Measurements from ENCODE around the gene RASGRF2.

DNA sequence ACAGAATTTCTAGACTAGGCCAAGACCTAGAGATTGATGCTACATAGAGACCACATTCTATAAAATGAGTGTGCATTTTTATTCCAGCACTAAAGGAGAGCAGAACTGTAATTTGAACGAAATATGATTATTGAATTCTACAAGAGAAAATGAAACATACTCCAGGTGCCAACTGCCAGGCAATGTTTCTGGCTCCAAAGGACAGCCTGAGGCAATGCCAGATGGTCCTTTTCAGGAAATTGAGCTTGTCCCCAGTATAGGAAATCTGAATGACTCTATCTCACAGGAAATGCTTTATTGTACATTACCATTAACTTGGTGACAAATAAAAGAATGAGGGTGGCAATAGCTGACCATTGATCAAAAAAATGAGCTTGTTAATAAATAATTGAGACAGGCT, 28.8 kb upstream of the RASGRF2 start:
- TF ChIP-seq, protein P1, sequence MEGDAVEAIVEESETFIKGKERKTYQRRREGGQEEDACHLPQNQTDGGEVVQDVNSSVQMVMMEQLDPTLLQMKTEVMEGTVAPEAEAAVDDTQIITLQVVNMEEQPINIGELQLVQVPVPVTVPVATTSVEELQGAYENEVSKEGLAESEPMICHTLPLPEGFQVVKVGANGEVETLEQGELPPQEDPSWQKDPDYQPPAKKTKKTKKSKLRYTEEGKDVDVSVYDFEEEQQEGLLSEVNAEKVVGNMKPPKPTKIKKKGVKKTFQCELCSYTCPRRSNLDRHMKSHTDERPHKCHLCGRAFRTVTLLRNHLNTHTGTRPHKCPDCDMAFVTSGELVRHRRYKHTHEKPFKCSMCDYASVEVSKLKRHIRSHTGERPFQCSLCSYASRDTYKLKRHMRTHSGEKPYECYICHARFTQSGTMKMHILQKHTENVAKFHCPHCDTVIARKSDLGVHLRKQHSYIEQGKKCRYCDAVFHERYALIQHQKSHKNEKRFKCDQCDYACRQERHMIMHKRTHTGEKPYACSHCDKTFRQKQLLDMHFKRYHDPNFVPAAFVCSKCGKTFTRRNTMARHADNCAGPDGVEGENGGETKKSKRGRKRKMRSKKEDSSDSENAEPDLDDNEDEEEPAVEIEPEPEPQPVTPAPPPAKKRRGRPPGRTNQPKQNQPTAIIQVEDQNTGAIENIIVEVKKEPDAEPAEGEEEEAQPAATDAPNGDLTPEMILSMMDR (IDR thresholded peaks at IDR 0.05; ENCODE audit: poor library complexity, severe bottlenecking) = no peak
- TF ChIP-seq MXI1 (conservative IDR thresholded peaks at IDR 0.05; ENCODE audit: poor library complexity, severe bottlenecking) = no peak
